GM18508 (cell line): ENCODE data around the gene FAM174C.
"Not testable (repeated sequence)": the region's sequence is repeated elsewhere in the genome, so short reads cannot be mapped to it uniquely, and the experiment has no call there.

Source experiments
- ATAC-seq: cut with Tn5 transposase; IDR thresholded peaks from one replicate; pipeline ENCODE4 v1.9.1; 2021; ENCODE audit warnings: moderate number of reproducible peaks; ENCODE audit not compliant: insufficient read depth, unreplicated experiment

Gene FAM174C

DNA sequence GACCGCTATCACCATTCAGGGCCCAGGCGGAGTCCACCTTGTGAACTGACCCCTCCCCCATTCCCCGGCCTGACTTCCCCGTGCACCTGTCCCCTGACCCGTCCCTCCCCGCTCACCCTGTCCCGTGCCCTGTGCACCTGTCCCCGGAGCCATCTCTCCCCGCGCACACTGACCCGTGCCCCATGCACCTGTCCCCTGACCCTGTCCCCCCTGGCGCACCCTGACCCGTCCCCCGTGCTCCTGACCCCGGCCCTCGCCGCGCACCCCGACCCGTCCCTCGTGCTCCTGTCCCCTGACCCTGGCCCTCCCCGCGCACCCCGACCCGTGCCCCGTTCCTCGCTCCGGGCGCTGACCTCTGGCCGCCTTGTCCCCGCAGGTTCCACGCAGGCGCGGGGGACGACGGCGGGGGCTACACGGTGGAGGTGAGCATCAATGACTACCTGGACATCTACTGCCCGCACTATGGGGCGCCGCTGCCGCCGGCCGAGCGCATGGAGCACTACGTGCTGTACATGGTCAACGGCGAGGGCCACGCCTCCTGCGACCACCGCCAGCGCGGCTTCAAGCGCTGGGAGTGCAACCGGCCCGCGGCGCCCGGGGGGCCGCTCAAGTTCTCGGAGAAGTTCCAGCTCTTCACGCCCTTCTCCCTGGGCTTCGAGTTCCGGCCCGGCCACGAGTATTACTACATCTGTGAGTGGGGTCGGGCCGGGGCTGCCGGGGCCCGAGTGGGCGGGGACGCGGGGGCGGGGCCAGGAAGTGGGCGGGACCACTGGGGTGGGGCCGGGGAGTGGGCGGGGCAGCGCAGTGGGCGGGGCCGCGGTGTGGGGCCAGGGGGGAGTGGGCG is 20.1 kb downstream of the FAM174C start:
- ATAC-seq, result no peak

DNA sequence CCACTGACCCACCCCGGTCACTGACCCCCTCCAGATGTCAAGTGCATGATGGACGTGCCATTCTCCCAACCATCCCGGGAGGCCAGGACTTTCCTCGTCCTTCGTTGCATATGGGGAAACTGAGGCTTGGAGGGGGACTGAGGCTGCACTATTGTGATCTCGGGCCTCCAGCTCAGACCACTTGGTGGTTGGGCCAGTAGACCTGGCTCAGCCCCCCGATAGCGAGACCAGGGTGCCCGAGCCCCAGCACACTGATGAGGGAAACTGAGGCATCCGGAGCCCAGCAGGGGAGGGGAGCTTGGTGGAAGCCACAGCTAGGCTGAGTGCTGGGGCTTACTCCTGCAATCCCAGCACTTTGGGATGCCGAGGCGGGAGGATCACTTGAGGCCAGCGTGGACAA is 20.7 kb downstream of the FAM174C start:
- ATAC-seq, result no peak

DNA sequence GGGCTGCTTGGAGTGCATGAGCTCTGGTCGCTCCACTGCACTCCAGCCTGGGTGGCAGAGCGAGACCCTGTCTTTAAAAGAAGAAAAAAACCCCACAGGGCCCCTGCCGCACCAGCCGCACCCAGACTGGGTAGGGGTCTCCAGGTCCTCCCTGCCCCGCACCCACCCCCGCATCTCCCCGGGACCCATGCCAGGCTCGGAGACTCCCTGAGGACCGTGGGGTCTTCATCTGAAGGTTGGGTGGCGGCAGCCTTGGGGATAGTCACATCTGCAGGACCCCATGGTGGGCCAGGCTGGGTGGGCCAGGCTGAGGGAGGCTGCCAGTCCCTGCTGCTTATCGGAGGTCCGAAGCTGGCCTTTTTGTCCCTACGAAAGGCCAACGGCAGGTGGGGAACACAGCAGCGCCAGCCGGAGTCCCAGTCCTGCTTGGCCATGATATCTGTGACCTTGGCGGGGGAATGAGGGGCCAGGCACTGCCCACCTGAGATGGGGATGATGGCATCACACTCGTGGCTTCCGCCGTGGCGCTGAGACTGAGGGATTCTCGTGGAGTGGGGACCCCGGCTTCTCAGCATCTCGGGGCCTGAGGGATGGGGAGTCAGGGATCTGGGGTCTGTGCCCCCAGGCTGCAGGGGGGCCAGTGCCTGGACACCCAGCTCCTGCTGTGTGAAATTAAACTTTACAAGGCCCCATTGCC is 21.4 kb downstream of the FAM174C start:
- ATAC-seq, result no peak

DNA sequence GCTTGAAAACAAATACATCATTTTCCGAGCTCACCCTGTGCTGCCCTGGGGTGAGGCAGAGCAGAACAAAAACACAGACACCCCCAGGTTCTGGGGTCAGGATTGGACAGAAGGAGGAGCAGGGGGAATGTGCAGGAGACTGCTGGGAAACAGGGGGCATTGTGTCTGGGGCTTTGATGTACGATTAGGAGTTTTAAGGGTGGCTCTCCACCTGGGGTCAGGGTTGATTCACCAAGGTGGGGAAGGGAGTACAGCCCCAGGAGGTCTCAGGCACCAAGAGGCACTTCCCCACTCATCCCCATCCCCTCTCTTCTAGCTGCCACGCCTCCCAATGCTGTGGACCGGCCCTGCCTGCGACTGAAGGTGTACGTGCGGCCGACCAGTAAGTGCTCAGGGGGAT is 22.9 kb downstream of the FAM174C start:
- ATAC-seq, result no peak

DNA sequence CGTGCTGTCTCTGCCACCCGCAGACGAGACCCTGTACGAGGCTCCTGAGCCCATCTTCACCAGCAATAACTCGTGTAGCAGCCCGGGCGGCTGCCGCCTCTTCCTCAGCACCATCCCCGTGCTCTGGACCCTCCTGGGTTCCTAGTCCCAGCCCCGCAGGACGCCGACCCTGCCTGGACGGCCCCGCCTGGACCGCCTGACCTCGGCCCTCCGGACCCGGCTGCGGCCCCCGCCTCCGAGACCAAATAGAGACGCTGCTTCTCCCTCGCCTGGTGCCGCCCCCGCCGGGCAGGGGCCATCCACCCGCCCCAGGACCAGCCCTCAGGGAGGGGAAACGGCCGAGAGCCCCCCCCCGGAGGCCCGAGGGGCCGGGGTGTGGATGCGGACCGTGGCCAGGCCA is 24.5 kb downstream of the FAM174C start:
- no peak for ATAC-seq

DNA sequence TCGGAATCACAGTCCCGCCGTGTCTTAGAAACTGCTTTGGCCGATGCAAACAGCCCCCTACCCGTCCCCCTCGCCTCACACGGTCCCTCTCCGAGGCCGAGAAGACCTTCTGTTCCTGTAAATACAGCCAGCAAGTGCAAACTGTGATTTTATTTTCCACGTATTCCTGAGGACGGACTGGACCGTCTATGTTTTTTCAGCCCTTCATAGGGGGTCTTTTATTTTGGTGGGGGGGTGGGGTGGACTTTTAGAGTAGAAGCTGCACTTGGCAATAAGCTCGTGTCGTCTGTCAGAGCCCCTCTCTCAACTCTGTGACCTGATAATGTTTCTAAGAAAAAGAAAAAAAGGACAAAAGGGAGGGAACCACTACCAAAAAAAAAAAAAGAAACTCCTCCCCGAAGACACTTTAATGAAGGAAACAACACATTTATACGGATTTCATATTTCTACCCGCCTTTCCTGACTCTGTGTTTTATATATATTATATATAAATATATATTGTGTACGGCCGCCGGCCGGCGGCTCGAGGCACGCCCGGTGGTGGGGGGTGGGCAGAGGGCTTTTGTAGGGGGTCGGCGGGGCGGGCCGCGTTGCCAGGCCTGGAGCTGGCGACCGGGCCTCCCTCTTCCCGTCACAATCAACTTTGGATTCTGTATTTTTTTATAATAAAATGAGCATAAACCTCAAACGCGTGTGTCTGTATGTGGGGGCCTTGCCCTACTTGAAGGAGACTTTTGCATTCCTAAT is 25.6 kb downstream of the FAM174C start:
- ATAC-seq, result no peak

DNA sequence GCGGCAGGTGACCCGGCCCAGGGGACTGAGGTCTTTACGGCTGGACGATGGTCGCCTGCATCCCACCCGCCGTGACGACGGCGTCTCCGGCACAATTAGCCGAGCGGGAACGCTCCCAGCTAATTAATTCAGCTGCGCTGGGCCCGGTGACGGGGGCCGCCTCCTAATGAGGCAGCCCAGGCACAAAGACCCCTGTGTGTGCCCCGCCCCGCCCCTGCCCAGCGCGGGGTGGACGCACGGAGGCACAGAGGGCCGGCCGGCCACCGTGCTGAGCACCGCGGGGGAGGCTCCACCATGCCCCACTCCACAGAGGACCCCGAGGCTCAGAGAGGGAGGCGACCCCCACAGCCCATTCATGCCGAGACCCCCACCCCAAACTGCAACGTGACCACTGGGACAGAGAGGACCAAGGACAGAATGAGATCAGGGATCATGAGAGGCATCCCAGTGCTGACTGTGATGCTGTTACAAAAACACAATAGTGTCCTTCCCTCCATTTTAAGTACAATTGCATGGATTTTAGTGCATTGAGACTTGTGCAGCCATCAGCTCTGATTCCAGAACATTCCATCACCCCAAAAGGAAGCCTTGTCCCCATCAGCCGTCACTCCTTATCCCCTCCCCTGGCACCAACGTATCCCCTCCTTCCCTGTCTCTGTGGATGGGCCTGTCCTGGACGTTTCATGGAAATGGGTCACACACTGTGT is 27.4 kb downstream of the FAM174C start:
- ATAC-seq, result no peak

DNA sequence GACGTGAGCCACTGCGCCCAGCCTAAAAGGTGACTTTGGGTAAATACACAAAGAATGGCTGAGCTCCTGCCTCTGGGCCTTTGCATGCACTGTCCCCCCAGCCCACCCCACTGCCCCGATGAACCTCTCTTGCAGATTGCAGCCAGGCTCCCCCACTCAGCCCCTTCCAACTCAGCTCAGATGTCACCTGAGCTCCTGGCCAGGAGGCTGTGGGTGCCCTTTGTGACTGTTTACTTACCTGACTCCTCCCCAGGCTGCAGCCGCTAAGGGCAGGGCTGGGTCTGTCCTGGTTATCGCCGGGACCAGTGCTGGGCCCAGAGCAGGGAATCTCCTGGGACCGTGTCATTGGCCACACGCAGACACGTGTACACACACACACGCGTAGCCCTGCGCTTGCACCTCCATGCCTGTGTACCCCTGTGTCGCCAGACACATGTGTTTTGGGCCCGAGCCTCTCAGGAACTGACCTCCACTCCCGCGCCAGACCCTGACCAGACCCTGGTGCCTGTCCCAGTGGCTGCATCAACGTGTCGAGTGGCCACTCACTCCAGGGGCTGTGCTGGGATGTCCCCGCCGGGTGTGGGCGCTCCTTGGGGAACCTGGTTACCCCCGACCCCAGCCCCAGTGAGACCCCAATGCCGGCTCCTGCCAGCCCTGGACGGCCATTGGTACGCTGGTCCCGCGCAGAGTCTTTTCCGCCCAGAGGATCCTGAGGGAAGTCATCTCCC is 29.0 kb downstream of the FAM174C start:
- no peak for ATAC-seq

DNA sequence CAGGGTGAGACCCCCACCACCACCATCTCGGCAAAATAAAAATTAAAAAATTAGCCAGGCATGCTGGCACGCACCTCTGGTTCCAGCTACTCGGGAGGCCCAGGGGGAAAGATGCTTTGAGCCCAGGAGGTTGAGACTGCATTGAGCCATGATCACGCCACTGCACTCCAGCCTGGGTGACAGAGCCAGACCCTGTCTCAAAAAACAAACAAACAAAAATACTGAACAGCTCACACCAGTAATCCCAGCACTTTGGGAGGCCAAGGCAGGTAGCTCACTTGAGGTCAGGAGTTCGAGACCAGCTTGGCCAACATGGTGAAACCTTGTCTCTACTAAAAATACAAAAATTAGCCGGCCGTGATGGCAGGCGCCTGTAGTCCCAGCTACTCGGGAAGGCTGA is 30.0 kb downstream of the FAM174C start:
- ATAC-seq, result not testable (repeated sequence)

DNA sequence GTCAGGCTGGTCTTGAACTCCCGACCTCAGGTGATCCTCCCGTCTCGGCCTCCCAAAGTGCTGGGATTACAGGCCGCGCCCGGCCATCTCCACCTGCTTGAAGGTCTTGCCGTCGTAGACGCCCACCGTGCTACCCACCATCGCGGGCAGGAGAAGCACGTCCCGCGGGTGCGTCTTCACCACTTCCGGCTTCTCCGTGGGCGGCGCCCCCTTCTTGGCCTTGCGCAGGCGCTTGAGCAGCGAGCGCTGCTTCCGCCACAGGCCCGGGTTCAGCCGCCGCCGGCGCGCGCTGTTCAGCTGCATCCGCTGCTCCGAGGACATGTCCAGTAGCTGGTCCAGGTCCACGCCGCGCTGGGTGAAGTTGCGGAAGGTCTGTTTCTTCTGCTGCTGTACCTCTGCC is 32.0 kb downstream of the FAM174C start:
- ATAC-seq, result no peak

DNA sequence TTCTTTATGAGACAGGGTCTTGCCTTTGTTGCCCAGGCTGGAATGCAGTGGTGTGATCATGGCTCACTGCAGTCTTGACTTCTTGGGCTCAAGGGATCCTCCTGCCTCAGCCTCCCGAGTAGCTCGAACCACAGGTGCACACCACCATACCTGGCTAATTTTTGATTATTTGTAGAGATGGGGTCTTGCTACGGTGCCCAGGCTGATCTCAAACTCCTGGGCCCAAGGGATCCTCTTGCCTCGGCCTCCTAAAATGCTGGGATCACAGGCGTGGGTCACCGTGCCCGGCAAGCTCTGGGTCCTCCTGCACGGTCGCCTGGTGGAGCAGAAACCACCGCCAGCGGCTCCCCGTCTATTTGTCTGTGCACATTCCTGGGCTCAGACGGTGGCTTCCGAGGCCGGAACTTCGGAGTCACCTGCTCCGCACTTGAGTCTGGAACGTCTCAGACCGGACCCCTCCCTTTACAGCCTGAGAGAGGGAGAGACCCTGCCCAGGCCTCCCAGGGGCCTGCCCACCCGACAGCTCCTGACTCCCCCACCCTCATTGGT is 32.5 kb downstream of the FAM174C start:
- no peak for ATAC-seq

DNA sequence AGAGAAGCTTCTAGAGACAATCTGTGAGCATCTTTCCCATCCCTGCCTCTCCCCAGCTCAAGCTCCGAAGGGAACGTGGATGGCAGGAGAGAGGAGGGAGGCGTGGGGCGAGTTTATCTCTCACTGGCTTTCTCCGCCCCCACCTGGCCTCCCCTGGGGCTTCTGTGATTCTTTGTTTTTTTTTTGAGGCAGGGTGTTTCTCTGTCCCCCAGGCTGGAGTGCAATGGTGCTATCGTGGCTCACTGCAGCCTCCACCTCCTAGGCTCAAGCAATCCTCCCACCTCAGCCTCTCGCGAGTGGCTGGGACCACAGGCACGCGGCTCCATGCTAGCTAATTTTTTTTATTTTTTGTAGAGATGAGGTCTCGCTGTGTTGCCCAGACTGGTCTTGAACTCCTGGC is 33.4 kb downstream of the FAM174C start:
- no peak for ATAC-seq

DNA sequence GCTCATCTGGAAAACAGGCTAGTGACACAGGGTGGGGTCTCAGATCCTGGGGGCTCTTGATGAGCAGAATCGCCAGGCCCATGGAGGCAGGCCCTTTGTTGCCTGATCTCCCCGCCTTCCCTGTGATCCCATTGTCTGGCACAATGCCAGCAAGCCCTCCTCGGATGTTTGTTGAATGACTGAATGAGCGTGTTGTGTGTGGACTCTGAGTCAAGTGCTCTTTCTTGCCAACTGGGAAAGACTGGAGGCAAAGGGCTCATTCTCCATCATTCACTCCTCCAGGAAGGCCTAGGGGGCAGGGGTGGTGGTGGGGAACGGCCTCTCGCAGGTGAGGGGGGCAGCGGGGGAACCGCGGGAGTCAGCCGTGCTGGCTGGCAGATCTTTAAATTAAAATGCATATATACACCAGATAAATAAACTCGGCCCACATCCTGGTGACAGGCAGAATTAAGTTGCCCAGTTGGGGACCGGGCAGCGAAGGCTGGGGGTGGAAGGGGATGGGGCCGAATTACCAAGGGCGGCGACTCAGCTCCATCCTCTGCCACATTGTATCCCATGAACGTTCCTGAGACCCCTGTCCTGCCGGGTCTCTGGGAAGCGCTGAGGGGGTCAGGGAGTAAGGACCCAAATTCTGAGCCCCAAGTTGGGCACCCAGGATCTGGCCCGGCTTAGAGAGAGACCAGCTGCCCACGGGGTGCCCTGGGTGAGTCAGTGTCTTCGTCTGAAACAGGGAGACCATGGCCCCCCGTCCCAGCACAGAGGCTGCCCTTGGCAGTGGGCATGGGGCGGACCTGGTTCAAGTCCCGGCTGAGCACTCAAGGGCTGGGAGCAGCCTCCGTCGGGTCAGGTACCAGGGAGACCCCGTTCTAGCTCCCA is 34.9 kb downstream of the FAM174C start:
- no peak for ATAC-seq

DNA sequence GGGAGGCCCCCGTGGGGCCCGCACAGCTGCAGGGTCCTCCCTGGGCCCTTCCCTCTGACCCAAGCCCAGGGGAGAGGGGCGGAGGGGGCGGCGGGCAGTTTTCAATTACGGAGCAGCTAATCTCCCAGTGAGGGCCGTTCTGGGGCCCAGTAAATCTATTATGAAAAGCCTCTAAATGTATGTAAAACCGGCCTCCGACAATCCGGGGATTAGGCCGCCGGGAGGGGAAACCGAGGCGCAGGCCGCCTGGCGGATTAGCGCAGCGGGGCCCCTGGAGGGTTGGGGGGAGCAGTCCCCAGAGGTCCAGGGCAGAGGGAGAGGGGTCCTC is 35.5 kb downstream of the FAM174C start:
- no peak for ATAC-seq

DNA sequence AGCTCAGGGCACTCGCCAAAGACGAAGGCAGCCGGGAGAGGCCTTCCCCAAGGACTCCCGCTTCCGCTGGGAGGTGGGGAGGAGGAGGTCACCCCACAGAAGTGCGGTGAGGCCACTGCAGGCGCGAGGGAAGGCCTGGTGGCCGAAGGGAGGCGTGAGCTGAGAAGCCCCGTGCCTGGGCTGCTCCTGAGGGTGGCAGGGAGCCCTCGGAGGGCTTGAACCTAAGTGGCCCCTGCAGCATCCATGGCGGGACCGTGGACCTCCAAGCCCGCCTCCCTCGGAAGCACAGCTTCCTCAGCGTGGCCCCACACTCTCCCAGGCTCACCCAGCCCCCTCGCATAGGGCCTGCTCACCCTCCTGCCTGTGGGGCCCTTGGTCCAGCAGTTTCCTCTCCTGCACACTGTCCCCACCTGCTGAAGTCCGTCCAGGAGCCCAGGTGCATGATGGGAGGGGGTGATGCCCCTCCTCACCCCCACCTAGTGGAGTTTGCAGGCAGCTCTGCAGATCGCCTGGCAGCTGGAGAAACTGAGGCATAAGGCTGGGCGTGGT is 36.3 kb downstream of the FAM174C start:
- no peak for ATAC-seq

DNA sequence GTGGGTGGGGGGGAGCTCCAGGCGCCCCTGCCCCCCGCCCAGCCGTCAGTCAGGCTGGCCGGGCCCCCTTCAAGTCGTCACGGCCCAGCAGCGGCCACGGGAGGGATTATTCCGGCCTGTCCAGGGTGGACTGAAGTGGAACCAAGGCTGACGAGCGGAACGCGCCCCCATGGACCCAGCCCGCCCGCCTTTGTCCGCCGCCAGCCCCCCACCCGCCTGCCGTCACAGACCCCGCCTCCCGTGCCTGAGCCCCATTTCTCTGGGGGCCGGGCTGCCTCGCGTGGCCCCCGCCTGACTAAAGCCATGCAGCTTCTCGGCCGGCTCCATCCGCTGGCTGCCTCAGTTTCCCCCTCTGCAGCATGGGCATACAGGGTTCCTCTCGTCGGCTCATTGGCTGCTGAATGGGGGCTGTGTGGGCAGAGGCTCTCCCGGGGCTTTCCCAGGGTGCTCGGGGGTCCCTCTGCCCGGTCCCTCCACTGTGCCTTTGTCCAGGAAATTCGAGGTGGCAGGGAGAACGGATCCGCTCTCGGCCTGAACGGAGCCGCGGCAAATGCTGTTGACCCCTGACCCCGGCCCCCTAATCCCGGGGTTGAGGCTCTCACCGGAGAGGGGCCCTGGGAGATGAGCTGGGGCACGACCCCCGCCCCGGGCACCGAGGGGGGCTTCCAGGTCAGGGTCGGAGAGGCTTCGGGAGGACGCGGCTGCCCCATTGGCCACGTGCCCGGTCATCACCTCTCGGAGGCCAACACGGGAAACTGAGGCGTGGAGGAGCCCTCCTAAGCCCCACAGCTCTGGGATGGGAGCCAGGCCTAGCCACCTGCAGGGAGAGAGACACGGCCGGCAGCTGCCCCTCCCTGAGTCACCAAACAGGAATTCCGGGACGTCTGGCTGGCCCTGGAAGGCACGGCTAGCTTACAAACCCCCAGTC is 37.7 kb downstream of the FAM174C start:
- ATAC-seq, result no peak
